Uterus (tissue), 2 donors: ENCODE data around the gene KRT75.

ENCODE experiments used
- CTCF ChIP-seq, 4 experiments: fragments of 200-600 bp in 2 of 4; fragments of 450-650 bp in 2 of 4; sonication (generic) in 2 of 4; IDR thresholded peaks; one replicate each; pipeline ENCODE4 v1.5.1; 2016 to 2019; ENCODE audit warnings: antibody characterized with exemption in 4 of 4, mild to moderate bottlenecking in 2 of 4, moderate library complexity in 1 of 4
- POLR2A ChIP-seq, 2 donors: fragments of 450-650 bp; IDR thresholded peaks; one replicate each; pipeline ENCODE4 v1.6.1; 2016; ENCODE audit warnings: antibody characterized with exemption in 2 of 2, mild to moderate bottlenecking in 1 of 2, moderate library complexity in 1 of 2

GRCh38 chr12:52404951-52405350, 29.2 kb downstream of the KRT75 start:
- TF ChIP-seq CTCF (IDR thresholded peaks at IDR 0.05) (no peak), POLR2A (IDR thresholded peaks at IDR 0.05) (no peak)
